ENCODE results near the gene CNKSR3. TPM values are rescaled to one million over a fixed set of nuclear protein-coding genes. Genes with fewer than 3 reads are reported as not detected.

CNKSR3 gene
- total RNA-seq, 1 experiment from 2014 or later, result 5.6 TPM

DNA sequence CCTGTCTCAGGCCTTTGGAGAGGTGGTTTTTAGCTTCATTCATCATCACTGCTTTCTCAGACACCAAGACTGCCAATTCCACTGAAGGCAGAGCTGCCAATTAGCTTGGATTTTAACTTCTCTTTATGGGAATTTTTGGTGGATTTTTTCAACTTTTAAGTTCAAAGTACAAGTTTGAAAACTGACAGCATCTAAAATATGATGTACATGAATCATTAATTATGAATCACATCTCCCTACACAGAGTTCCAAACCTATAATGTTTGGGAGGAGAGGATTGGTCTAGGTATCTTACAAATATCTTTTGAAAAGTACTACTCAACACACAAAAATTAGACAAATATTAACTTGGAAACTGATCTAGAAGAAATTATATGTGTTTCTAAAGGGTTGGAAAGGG is 25.5 kb downstream of the CNKSR3 start:
- Histone ChIP-seq H2BK15ac (ENCODE audit: low read depth, low read length) (no peak overlapping the region), H3K4me1 (ENCODE audit: insufficient read depth, low read length) (no peaks in the 10 kb centered on the region), H3K9ac (ENCODE audit: extremely low read depth, insufficient read length, low read length) (no peak overlapping the region), H2BK12ac (ENCODE audit: insufficient read length, low read depth, low read length) (no peak overlapping the region), H3K27ac (ENCODE audit: insufficient read length, low read depth, low read length) (no peak overlapping the region), H2BK20ac (ENCODE audit: low read depth, low read length, poor library complexity, severe bottlenecking) (no peak overlapping the region), H3K9me3 (ENCODE audit: control insufficient read depth, low read depth, low read length) (no peaks in the 10 kb centered on the region), H3K23ac (ENCODE audit: insufficient read length, low read depth, low read length) (no peak overlapping the region), H4K5ac (ENCODE audit: insufficient read length, low read depth, low read length) (no peak overlapping the region), H3K56ac (ENCODE audit: insufficient read length, low read depth, low read length) (no peak overlapping the region), H3T11ph (ENCODE audit: low read length) (no peak overlapping the region), H3K18ac (ENCODE audit: insufficient read length, low read depth, low read length) (no peak overlapping the region), H2BK5ac (ENCODE audit: insufficient read length, low read length) (no peak overlapping the region), H3K14ac (ENCODE audit: insufficient read depth, low read length) (no peak overlapping the region), H4K91ac (ENCODE audit: insufficient read length, low read depth, low read length) (no peak overlapping the region), H3K79me2 (ENCODE audit: insufficient read depth, low read length) (no peaks in the 10 kb centered on the region), H2AK5ac (ENCODE audit: insufficient read length, low read length) (no peak overlapping the region), H3K79me1 (ENCODE audit: insufficient read depth, low read depth, low read length, poor library complexity, severe bottlenecking) (no peaks in the 10 kb centered on the region), H3K4me2 (ENCODE audit: insufficient read depth, insufficient read length, low read length) (no peak overlapping the region), H3K23me2 (ENCODE audit: insufficient read length, low read depth, low read length, poor library complexity, severe bottlenecking) (no peaks in the 10 kb centered on the region), H2BK120ac (ENCODE audit: low read depth, low read length, poor library complexity, severe bottlenecking) (no peak overlapping the region), H2AFZ (ENCODE audit: low read length) (no peak overlapping the region), H3K4ac (ENCODE audit: low read depth, low read length) (no peak overlapping the region), H3K27me3 (ENCODE audit: insufficient read depth, low read length) (no peaks in the 10 kb centered on the region), H4K8ac (replicated peaks; ENCODE audit: insufficient read length, low read depth, low read length) (no peak overlapping the region), H4K20me1 (ENCODE audit: control insufficient read depth, insufficient read depth, insufficient read length) (peaks cover 2% of the 10 kb centered on the region)
- H3K9me3 Mint-ChIP-seq, result no peaks in the 10 kb centered on the region
- no peak overlapping the region for H3K27ac Mint-ChIP-seq
- DNase-seq, result no peak
- H3K4me1 Mint-ChIP-seq, result peaks cover 0 to 5% of the 10 kb centered on the region in 2 experiments; a peak in 3 of 4 replicates
- no peak overlapping the region for H3K4me3 Mint-ChIP-seq
- H3K36me3 Mint-ChIP-seq (ENCODE audit: insufficient read depth in 1 of 3, low read depth in 3 of 3), result no peaks in the 10 kb centered on the region
- TF ChIP-seq, protein P1, sequence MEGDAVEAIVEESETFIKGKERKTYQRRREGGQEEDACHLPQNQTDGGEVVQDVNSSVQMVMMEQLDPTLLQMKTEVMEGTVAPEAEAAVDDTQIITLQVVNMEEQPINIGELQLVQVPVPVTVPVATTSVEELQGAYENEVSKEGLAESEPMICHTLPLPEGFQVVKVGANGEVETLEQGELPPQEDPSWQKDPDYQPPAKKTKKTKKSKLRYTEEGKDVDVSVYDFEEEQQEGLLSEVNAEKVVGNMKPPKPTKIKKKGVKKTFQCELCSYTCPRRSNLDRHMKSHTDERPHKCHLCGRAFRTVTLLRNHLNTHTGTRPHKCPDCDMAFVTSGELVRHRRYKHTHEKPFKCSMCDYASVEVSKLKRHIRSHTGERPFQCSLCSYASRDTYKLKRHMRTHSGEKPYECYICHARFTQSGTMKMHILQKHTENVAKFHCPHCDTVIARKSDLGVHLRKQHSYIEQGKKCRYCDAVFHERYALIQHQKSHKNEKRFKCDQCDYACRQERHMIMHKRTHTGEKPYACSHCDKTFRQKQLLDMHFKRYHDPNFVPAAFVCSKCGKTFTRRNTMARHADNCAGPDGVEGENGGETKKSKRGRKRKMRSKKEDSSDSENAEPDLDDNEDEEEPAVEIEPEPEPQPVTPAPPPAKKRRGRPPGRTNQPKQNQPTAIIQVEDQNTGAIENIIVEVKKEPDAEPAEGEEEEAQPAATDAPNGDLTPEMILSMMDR (conservative IDR thresholded peaks at IDR 0.05), result no peak
- no peaks in the 10 kb centered on the region for H3K27me3 Mint-ChIP-seq (ENCODE audit: low read depth)

Measured in H9 (cell line).